Measurements from ENCODE around the gene SCYL1. TPM values are rescaled to one million over a fixed set of nuclear protein-coding genes. Genes with fewer than 3 reads are reported as not detected.

The SCYL1 gene
- total and polyA plus RNA-seq, 3 donors from 2014 or later = 127 to 160 (median 131) TPM

GRCh38 chr11:65503368-65503948 lies 21.4 kb upstream of the SCYL1 start:
- DNase-seq = no peak
- H3K4me3 ChIP-seq = peak overlapping the region; percentile 90 to 94
- no peaks in the 10 kb centered on the region for H3K9me3 ChIP-seq
- no peak for TF ChIP-seq CTCF (IDR thresholded peaks at IDR 0.05)
- no peaks in the 10 kb centered on the region for H3K36me3 ChIP-seq (ENCODE audit: low read depth, missing control alignments)
- peak overlapping the region; percentile 92 to 96 for H3K27ac ChIP-seq
- WGBS, 2 donors = 18 to 31% methylated on average over 3 of the region's 3 CpGs
- H3K27me3 ChIP-seq = no peaks in the 10 kb centered on the region
- peaks cover 20% of the 10 kb centered on the region for H3K4me1 ChIP-seq
- intact Hi-C loops (cut with DNase I; ENCODE audit: low total_unique reads) = no loop called here

- no peak for TF ChIP-seq CTCF (IDR thresholded peaks at IDR 0.05)
- no peak for TF ChIP-seq POLR2A (IDR thresholded peaks at IDR 0.05)
- H3K36me3 ChIP-seq (ENCODE audit: low read depth, missing control alignments) = no peaks in the 10 kb centered on the region
Observed at GRCh38 chr11:65503949-65504673, 20.8 kb upstream of the SCYL1 start.

GRCh38 chr11:65504674-65505465 lies 20.0 kb upstream of the SCYL1 start:
- TF ChIP-seq CTCF (IDR thresholded peaks at IDR 0.05) = peak in 1 of 3 experiments; percentile 5
- TF ChIP-seq POLR2A (IDR thresholded peaks at IDR 0.05) = no peak
- peak overlapping the region; percentile 92 to 96 for H3K27ac ChIP-seq
- intact Hi-C loops (cut with DNase I; ENCODE audit: low total_unique reads) = no loop called here
- DNase-seq = no peak
- H3K36me3 ChIP-seq (ENCODE audit: low read depth, missing control alignments) = no peaks in the 10 kb centered on the region
- H3K4me3 ChIP-seq = peak overlapping the region; percentile 90 to 94
- H3K4me1 ChIP-seq = peaks cover 20% of the 10 kb centered on the region
- WGBS, 2 donors = 28 to 34% methylated on average over 8 of the region's 8 CpGs
- no peaks in the 10 kb centered on the region for H3K27me3 ChIP-seq
- no peaks in the 10 kb centered on the region for H3K9me3 ChIP-seq

More at GRCh38 chr11:65503949-65504673, 20.8 kb upstream of the SCYL1 start:
- H3K27ac ChIP-seq = peak overlapping the region; percentile 92 to 96
- H3K9me3 ChIP-seq = no peaks in the 10 kb centered on the region
- H3K4me3 ChIP-seq = peak overlapping the region; percentile 90 to 94
- H3K27me3 ChIP-seq = no peaks in the 10 kb centered on the region
- H3K4me1 ChIP-seq = peaks cover 20% of the 10 kb centered on the region
- DNase-seq = no peak
- 5 to 13% methylated on average over 3 of the region's 3 CpGs for WGBS, 2 donors
- intact Hi-C loops (cut with DNase I; ENCODE audit: low total_unique reads) = no loop called here

- Histone ChIP-seq H3K4me3 (peak overlapping the region; percentile 90 to 94), H3K27ac (peak overlapping the region; percentile 92 to 96), H3K4me1 (peaks cover 20% of the 10 kb centered on the region), H3K36me3 (ENCODE audit: low read depth, missing control alignments) (no peaks in the 10 kb centered on the region), H3K27me3 (no peaks in the 10 kb centered on the region), H3K9me3 (no peaks in the 10 kb centered on the region)
- WGBS, 2 donors = 23 to 31% methylated on average over 12 of the region's 12 CpGs
- TF ChIP-seq POLR2A (IDR thresholded peaks at IDR 0.05) (no peak), CTCF (IDR thresholded peaks at IDR 0.05) (no peak)
- intact Hi-C loops (cut with DNase I; ENCODE audit: low total_unique reads) = no loop called here
- DNase-seq = no peak
Observed at GRCh38 chr11:65505466-65506289, 19.2 kb upstream of the SCYL1 start.
